Stomach smooth muscle (tissue), 2 donors: ENCODE data around the gene GALT.

Experiments
- H3K27ac ChIP-seq: one replicate; pipeline ENCODE4 v1.7.0; 2013; ENCODE audit warnings: mild to moderate bottlenecking, low read length, inconsistent platforms
- H3K27me3 ChIP-seq, 2 donors: one replicate each; pipeline ENCODE4 v1.7.0; 2013; ENCODE audit warnings: low read length in 2 of 2; ENCODE audit not compliant: insufficient read depth in 2 of 2, control insufficient read depth in 1 of 2
- H3K36me3 ChIP-seq, 2 donors: one replicate each; pipeline ENCODE4 v1.7.0; 2013; ENCODE audit warnings: low read length in 2 of 2; ENCODE audit not compliant: control insufficient read depth in 2 of 2, insufficient read depth in 2 of 2
- H3K4me1 ChIP-seq: one replicate; pipeline ENCODE4 v1.7.0; 2013; ENCODE audit warnings: low read length; ENCODE audit not compliant: control insufficient read depth, insufficient read depth
- H3K4me3 ChIP-seq, 2 donors: one replicate each; pipeline ENCODE4 v1.7.0; 2013; ENCODE audit warnings: low read length in 2 of 2
- H3K9ac ChIP-seq, 2 donors: one replicate each; pipeline ENCODE4 v1.7.0; 2013; ENCODE audit warnings: low read length in 2 of 2, mild to moderate bottlenecking in 1 of 2
- H3K9me3 ChIP-seq, 2 donors: one replicate each; pipeline ENCODE4 v1.7.0; 2013; ENCODE audit warnings: low read length in 2 of 2; ENCODE audit not compliant: control insufficient read depth in 2 of 2
- donor health status: healthy.
- donor health status: Pancreatic carcinoma.

Gene GALT

GRCh38 chr9:34628656-34629490 is 17.6 kb upstream of the GALT start, which contains the start of gene ARID3C:
ARID3C (minus strand) TSS chr9:34629066; CDS start chr9:34628014, 1,052 bp downstream.
- H3K27me3 ChIP-seq, result peaks cover 48 to 55% of the 10 kb centered on the region in 2 donors
- no peak within 1 kb of the TSS for H3K27ac ChIP-seq
- H3K4me1 ChIP-seq, result peaks cover 15% of the 10 kb centered on the region
- H3K4me3 ChIP-seq, result peak within 1 kb of the TSS; percentile 47 to 70
- no peaks in the 10 kb centered on the region for H3K9me3 ChIP-seq
- no peaks in the 10 kb centered on the region for H3K36me3 ChIP-seq
- peak within 1 kb of the TSS; percentile 13 to 29 for H3K9ac ChIP-seq

GRCh38 chr9:34629491-34629808 is 17.0 kb upstream of the GALT start:
- Histone ChIP-seq H3K9ac (no peak overlapping the region), H3K27me3 (peaks cover 44 to 49% of the 10 kb centered on the region in 2 donors), H3K4me1 (peaks cover 18% of the 10 kb centered on the region), H3K27ac (no peak overlapping the region), H3K9me3 (no peaks in the 10 kb centered on the region), H3K4me3 (peak overlapping the region; percentile 47 to 70), H3K36me3 (no peaks in the 10 kb centered on the region)

GRCh38 chr9:34630402-34631154 is 15.9 kb upstream of the GALT start:
- no peak overlapping the region for H3K4me3 ChIP-seq
- no peaks in the 10 kb centered on the region for H3K9me3 ChIP-seq
- H3K4me1 ChIP-seq, result peaks cover 20% of the 10 kb centered on the region
- H3K27me3 ChIP-seq, result peaks cover 35 to 38% of the 10 kb centered on the region in 2 donors
- peaks cover 0 to 2% of the 10 kb centered on the region in 2 donors for H3K36me3 ChIP-seq
- H3K27ac ChIP-seq, result no peak overlapping the region
- no peak overlapping the region for H3K9ac ChIP-seq

DNA sequence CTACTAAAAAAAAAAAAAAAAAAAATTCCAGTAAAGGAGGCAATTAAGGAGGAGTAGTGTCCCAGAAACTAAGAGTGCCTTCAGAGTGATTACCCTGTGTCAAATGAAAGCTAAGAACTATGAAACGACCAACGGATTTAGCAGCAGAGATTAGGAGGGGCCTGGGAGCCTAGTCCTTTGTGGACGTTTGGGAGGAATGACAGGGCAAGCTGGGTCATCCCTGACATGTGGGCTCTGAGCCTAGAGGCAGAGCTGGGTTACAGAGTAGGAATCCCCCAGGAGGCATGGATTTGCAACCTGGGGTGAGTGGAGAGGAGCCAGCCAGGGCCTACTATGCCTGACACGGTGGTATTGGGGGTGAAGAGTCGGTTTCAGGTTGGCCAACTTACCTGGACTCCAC is 13.3 kb upstream of the GALT start:
- Histone ChIP-seq H3K9me3 (no peaks in the 10 kb centered on the region), H3K27ac (no peak overlapping the region), H3K36me3 (peaks cover 0 to 2% of the 10 kb centered on the region in 2 donors), H3K9ac (peak overlapping the region in 1 of 2 donors; percentile 21), H3K27me3 (peaks cover 9 to 13% of the 10 kb centered on the region in 2 donors), H3K4me3 (no peak overlapping the region), H3K4me1 (peaks cover 38% of the 10 kb centered on the region)

DNA sequence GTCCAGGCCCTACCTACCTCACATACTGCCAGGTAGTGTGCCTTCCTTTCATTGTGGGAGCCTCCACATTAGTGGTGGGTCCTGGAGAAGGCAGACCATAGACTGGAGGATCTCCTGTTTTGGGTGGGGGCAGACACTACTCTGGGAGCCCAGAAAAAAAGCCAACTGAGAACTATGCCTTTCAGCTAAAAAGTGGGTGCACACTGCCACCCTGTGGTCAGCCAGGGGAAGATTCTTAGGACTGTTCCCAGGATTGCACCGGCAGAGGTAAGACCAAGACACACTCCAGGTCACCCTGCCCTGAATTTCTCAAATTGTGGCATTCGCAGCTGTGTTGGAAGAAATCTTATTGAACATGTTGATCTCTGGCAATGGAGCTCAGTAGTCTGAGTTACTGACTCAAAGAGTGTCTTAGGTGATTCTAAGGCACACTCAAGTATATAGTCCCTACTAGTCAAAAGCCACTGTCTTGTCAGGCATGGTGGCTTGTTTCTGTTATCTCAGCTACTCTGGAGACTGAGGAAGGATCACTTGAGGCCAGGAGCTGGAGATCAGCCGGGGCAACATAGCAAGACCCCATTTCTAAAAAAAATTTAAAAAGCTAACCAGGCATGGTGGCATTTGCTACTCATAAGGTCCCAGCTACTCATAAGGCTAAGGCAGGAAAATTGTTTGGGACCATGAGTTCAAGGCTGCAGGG is 12.5 kb upstream of the GALT start:
- peaks cover 0 to 2% of the 10 kb centered on the region in 2 donors for H3K36me3 ChIP-seq
- no peak overlapping the region for H3K4me3 ChIP-seq
- H3K9ac ChIP-seq, result no peak overlapping the region
- H3K27me3 ChIP-seq, result peaks cover 5 to 6% of the 10 kb centered on the region in 2 donors
- H3K27ac ChIP-seq, result no peak overlapping the region
- H3K9me3 ChIP-seq, result no peaks in the 10 kb centered on the region
- H3K4me1 ChIP-seq, result peaks cover 38% of the 10 kb centered on the region

DNA sequence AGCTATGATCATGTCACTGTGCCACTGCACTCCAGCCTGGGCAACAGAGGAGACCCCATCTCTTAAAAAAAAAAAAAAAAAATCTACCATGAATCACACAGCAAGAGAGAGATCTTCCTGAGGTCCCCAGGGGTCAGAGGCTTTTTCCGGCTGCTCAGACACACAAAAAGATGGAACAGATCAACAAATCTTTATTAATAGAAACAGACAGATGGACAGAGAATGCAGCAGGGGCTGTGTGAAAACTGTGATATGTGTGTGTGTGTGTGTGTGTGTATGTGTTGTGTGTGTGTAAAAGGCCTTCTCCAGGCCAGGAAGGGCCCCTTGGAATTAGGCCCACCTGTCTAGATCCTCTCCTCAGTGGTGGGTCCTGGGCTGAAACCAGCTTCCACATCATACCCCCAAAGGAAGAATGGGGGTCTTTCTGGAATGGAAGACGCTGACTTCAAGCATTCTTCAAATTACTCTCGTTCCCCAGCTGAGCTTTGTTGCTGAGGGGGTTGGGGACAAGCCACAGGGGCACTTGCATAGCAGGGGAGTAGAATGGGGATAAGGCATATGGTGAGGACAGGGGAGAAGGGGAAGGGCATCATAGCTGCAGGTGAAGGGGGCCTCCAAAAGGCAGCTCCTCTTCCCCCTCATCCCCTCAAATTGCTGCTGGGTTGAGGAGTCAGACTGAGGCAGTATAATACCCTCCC is 11.8 kb upstream of the GALT start:
- Histone ChIP-seq H3K27me3 (no peaks in the 10 kb centered on the region), H3K4me1 (peaks cover 33% of the 10 kb centered on the region), H3K27ac (no peak overlapping the region), H3K36me3 (peaks cover 0 to 2% of the 10 kb centered on the region in 2 donors), H3K4me3 (no peak overlapping the region), H3K9ac (no peak overlapping the region), H3K9me3 (no peaks in the 10 kb centered on the region)

DNA sequence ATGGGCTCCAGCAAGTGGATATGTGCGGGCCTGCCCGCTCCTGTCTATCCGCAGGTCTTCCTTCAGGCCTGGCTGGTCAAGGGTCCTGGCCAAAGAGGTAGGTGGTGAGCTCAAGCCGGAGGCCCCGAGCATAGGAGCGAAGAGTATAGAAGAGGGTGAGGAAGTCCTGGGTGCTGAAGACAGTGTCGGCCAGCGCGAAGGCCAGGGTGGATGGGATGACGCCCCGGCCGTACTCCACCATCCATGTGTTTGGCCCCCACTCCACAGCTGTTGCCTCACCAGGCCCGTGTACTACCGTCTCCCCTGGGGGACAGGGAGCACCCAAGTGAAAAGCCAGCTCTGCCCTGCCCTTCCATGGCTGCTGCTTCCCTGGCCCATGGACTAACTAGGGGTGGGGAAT is 10.9 kb upstream of the GALT start:
- Histone ChIP-seq H3K4me1 (peaks cover 33% of the 10 kb centered on the region), H3K27ac (no peak overlapping the region), H3K9me3 (no peaks in the 10 kb centered on the region), H3K4me3 (peak overlapping the region in 1 of 2 donors; percentile 22), H3K9ac (peak overlapping the region in 1 of 2 donors; percentile 29), H3K27me3 (no peaks in the 10 kb centered on the region), H3K36me3 (peaks cover 0 to 2% of the 10 kb centered on the region in 2 donors)

DNA sequence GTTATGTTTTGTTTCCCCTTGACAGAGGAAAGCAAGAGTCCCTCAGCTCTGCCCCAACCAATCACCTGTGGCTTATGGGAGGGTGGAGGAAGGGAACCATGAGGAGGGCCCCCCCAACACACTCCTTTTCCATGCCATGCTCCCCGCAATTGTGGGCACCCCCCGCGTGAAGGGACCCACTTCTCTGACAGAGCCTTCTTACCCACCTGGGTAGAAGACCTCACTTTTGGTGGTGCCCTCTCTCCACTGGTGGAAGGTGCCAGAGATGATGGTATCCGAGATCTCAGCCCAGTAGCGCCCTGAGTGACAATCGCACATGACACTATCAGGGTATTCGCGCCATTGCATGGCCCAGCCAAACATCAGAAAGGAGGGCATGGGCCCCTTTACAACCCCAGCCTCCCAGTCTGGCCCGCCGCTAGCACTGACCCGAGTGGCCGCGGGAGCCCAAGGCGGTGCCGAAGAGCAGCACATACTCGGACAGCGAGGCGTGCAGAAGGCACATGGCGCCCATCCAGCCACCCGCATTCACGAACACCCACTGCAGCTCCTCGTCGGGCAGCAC is 9.6 kb upstream of the GALT start:
- H3K27me3 ChIP-seq, result no peaks in the 10 kb centered on the region
- peak overlapping the region; percentile 81 for H3K27ac ChIP-seq
- H3K9ac ChIP-seq, result peak overlapping the region; percentile 60 to 91
- H3K4me1 ChIP-seq, result peaks cover 33% of the 10 kb centered on the region
- H3K9me3 ChIP-seq, result no peaks in the 10 kb centered on the region
- H3K4me3 ChIP-seq, result peak overlapping the region; percentile 86 to 87
- peaks cover 0 to 2% of the 10 kb centered on the region in 2 donors for H3K36me3 ChIP-seq

GRCh38 chr9:34637356-34638137 is 8.9 kb upstream of the GALT start, which contains the start of gene SIGMAR1:
SIGMAR1 (minus strand) TSS chr9:34637787; CDS start chr9:34637697, 90 bp downstream.
- peaks cover 33% of the 10 kb centered on the region for H3K4me1 ChIP-seq
- peak within 1 kb of the TSS; percentile 86 to 87 for H3K4me3 ChIP-seq
- H3K27ac ChIP-seq, result peak within 1 kb of the TSS; percentile 81
- H3K9me3 ChIP-seq, result no peaks in the 10 kb centered on the region
- H3K27me3 ChIP-seq, result no peaks in the 10 kb centered on the region
- peaks cover 0 to 2% of the 10 kb centered on the region in 2 donors for H3K36me3 ChIP-seq
- peak within 1 kb of the TSS; percentile 91 to 95 for H3K9ac ChIP-seq
